AG09319 (cell line): Measurements from ENCODE around the gene PALM2AKAP2.
A peak's percentile ranks its signal among the peaks of the same experiment; 100 is the strongest.

Experiments used
- DNase-seq: peaks from one replicate; pipeline ENCODE4 v3.0.0-alpha.2; 2010; ENCODE audit warnings: low read depth; ENCODE audit errors: extremely low read depth
- TF ChIP-seq, protein P1 (sequence below): IDR thresholded peaks from 2 replicates; pipeline ENCODE4 v1.5.1; 2011; ENCODE audit warnings: low read depth, mild to moderate bottlenecking, inconsistent platforms, low read length, moderate library complexity

The PALM2AKAP2 gene

DNA sequence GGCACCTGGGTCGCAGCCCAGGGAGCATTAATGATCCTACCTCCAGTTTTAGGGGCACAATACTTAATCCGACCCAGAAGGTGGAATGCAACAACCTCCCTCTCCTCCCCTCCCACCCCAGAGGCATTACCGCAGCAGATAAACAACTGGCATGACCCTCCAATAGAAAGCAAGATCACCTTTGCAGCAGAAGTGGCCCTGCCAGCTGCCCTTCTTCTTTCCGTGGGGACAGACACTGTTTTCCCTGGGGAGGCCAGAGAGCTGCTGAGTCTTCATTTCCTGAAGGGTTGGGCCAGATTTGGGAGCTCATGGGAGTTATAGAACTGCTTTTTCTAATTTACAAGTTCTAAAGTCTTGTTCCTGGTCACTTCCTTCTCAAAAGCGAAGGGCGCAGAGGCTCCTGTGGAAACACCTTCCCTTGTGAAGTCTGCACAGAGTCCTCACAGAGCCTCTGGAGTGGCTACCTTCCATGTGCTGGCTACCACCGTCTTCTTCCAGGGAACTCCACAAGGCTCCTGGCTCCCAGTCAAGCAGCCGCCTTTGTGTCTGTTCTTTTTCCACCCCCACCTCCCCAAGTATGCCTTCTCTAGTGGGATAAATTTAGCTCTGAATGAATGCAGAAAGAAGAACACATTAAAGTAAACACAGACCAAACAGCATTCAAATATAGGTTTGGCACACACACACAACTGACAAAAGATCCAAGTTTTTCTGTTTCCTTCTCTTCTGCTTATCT, 8.0 kb upstream of the PALM2AKAP2 start:
- TF ChIP-seq, protein P1, sequence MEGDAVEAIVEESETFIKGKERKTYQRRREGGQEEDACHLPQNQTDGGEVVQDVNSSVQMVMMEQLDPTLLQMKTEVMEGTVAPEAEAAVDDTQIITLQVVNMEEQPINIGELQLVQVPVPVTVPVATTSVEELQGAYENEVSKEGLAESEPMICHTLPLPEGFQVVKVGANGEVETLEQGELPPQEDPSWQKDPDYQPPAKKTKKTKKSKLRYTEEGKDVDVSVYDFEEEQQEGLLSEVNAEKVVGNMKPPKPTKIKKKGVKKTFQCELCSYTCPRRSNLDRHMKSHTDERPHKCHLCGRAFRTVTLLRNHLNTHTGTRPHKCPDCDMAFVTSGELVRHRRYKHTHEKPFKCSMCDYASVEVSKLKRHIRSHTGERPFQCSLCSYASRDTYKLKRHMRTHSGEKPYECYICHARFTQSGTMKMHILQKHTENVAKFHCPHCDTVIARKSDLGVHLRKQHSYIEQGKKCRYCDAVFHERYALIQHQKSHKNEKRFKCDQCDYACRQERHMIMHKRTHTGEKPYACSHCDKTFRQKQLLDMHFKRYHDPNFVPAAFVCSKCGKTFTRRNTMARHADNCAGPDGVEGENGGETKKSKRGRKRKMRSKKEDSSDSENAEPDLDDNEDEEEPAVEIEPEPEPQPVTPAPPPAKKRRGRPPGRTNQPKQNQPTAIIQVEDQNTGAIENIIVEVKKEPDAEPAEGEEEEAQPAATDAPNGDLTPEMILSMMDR: no peak
- no peak for DNase-seq

DNA sequence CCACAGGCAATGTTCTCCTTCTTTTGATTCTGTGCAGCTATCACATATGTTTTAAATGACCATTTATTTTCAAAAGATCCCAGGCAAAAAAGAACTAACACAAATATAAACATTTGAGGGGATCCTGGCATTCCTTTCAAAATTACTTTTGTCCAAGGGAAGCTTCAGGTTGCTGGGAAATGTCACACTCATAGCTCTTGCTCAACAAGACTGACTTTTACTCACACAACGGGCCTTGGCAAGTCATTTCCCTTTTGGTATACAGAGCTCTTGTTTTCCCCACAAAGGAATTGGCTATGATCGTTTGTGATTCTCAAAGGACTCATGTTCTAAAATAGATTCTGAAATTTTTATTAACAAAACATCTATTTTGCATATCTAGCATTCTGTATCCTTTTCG, 4.5 kb upstream of the PALM2AKAP2 start:
- peak; percentile 78 for DNase-seq
- TF ChIP-seq, protein P1: no peak

DNA sequence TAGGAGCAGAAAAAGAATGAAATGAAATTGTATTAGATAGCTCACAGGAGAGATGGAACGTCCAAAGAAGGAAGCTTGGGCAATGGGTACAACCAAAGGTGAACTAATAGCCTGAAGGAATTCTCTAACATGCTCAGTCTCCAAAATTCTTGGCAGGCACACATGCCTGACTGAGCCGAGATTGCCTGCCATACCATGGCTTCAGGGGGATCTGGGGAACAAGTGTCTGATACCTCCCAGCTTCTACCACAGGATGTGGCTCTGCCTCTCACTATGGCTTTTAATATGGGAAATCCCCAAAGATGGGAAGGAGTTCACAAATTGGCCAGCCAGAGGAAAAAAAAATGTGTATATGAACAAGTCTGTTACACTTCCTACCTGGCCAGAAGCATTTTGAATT, 3.6 kb upstream of the PALM2AKAP2 start:
- TF ChIP-seq, protein P1: no peak
- DNase-seq: no peak

DNA sequence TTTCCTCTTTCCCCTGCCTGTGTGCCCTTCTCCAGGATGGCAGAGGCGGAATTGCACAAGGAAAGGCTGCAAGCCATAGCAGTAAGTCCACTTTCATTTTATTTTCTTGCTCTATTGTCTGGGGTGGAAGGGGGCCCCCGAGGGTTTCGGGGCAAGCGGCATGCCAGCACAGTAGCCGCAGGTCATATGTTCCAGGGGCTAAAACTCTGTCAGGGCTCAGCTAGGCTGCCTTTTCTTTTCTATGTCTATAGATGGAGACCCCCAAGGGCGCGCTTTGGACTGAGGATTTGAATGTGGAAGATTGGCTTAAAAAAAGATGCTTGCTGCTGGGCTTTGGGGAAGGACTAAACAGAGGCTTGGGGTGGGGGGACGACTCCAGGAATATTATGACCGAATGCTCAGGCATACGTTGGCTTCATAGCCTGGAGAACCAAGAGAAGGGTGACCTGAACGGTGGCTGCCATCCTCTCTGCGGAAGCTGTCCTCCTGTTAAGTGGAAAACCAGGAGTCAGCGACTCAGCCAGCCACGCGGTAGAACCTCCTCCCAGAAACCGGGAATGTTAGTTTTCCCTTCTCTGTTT, 545 bp downstream of the PALM2AKAP2 start:
- no peak for DNase-seq
- TF ChIP-seq, protein P1: no peak

DNA sequence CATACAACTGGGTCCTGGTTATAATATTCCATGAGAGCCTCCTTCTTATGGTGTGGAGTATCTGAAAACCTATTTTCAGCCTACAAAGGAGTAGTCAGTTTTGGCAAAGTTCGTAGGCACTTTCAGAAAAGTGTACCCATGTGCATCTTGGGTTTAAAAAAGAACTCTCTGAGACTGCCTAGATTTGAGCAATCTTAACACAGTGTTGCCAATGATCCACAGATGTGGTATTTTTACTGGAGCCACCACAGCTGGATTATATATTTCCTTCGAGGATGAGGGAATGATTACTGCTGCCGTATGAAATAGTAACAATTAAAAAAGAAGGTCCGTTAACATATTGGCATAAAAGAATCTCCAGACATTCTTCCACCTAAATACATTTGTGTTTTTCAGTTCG, 1.1 kb downstream of the PALM2AKAP2 start:
- no peak for DNase-seq
- TF ChIP-seq, protein P1: no peak

DNA sequence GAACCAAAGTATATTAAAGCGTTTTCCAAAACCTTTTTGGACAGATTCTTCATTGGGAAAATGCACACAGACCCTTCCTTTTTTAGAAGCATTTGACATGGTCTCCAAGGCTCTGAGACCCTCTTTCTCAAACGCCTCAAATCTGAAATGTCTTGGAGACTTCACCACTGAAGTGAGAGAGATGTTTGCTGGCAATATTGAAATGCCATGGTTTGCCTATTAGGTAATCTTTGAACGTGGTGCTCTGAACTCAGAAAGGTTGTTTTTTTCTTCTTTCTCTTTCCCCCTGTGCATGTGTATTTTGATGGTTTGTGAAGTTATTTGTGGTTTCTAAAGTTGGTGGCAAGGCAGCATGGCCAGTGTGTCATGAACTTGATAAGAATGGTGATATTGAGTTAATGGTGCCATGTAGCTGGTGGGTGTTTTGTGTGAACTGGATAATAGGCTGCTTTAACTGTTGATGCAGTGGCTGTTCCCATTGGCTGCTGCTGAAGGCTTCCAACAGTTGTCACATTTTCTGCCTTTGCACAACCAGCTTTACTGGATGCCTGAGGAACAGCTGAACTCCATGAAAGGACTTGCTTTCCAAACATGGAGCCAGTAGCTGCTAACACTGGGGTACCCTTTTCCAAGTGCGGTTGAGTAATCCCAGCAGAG, 1.7 kb downstream of the PALM2AKAP2 start:
- DNase-seq: no peak
- TF ChIP-seq, protein P1: no peak

DNA sequence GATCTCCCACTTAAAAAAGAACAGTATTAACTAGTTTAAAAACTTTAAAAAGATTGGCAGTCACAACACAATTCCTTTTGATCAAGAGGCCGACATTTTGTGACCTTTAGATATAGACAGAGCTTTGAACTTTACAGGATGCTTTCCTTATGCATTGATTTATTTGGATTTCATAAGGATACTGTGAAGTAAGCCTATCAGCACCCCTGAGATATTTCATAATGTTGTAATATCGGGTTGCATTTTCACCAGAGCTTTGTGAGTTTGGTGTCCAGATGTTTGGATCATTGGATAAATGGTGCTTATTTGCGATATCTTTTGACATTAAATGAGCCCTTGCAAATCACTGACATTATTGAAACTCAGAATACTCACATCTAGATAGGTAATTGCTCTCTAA, 7.7 kb downstream of the PALM2AKAP2 start:
- no peak for DNase-seq
- TF ChIP-seq, protein P1: no peak
